Stimulated activated CD4-positive, alpha-beta T cell treated with anti-CD3 and anti-CD28 coated beads, Interleukin-12 subunit alpha, Interleukin-12 subunit beta, amount 100 ng/mL, for 4 hours (primary cell): ENCODE measurements around the gene GNG12.

Experiments used
- DNase-seq: peaks from one replicate; pipeline ENCODE4 v3.0.0-alpha.2; 2020

GNG12 gene

GRCh38 chr1:67695963-67696362 lies 137.3 kb downstream of the GNG12 start:
- DNase-seq, result no peak

- DNase-seq, result no peak
Measured at GRCh38 chr1:67691712-67692111, 141.6 kb downstream of the GNG12 start.

- no peak for DNase-seq
Measured at GRCh38 chr1:67690411-67690810, 142.9 kb downstream of the GNG12 start.

GRCh38 chr1:67690018-67690363 lies 143.3 kb downstream of the GNG12 start:
- no peak for DNase-seq

- no peak for DNase-seq
Measured at GRCh38 chr1:67689267-67690017, 143.8 kb downstream of the GNG12 start.

DNA sequence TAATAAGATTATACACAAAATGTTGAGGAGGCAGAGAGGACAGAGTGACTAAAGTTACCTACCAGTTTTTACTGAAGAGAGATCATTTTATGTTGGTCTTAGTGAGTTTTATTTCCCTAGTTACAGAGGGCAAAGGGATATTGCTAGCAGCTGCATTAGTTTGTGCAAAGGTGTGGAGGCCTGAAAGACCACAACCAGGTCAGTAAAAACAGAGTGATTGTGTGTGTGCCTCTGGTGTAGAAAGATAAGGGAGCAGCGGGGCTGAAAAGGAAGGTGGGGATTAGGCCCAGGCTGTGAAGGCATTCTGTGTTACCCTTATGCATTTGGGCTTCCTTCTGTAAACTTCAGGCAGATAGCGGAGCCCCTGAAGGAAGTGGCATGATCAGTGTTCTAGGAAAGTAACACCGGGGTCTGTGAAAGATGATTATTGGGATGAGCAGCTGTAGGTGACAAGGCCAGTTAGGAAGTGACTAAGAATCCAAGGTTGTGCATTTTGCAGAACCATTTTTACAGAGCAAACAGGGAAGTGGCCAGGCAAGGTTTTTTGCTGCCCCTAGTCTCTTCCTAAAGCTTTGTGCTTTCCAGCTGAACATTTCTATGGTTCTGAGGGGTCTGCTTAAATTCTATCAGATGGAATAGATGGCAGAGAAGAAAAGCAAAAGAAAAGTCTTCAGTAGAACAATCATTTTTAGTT lies 144.6 kb downstream of the GNG12 start:
- DNase-seq, result no peak

GRCh38 chr1:67687649-67688048 lies 145.6 kb downstream of the GNG12 start:
- DNase-seq, result no peak

DNA sequence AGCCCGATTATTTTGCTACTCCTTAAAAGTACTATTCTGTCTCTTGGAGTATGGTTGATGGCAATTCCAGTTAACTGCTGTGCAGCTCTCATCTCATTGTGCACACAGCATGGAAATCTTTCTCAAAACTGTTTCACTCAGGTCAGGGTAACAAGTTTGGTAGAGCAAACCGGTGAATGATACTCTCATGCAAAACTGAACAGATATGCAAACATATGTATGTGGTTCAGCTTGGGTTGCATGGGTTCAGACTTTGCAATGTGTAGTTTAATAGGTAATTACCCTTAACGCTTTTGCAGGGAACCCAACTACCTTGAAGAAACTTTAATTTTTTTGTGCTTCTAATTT lies 146.1 kb downstream of the GNG12 start:
- no peak for DNase-seq

DNA sequence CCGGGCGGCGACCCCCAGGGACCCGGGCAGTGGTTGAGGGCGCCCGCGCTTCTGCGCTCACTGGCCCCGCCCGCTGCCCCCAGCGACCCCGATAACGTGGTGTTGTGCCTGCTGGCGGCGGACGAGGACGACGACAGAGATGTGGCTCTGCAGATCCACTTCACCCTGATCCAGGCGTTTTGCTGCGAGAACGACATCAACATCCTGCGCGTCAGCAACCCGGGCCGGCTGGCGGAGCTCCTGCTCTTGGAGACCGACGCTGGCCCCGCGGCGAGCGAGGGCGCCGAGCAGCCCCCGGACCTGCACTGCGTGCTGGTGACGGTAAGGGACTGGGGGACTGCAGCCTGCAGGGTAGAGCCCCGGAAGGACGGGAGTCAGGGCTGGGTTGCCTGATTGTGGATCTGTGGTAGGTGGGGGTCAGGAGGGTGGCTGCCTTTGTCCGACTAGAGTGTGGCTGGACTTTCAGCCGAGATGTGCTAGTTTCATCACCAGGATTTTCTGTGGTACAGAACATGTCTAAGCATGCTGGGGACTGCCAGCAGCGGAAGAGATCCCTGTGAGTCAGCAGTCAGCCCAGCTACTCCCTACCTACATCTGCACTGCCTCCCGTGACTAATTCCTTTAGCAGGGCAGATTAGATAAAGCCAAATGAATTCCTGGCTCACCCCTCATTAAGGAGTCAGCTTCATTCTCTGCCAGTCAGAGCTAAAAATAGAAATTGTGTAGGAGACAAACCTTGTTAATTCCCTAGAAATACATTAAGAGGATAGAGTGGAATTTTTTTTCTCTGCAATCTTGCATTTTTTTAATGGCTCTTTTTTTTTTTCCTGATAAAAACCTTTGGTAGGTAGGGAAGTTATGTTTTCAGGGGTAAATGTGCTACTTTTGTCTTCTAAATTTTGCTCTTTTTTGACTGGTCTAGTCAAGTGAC lies 146.7 kb downstream of the GNG12 start:
- peak; percentile 38 for DNase-seq

- DNase-seq, result peak; percentile 60
Measured at GRCh38 chr1:67685558-67686266, 147.6 kb downstream of the GNG12 start.

- DNase-seq, result peak; percentile 83
Measured at GRCh38 chr1:67685067-67685557, 148.2 kb downstream of the GNG12 start, which contains the start of gene GADD45A. Gene GADD45A, plus strand, starts transcription at chr1:67685201. Its CDS starts 294 bp downstream, at chr1:67685495.

GRCh38 chr1:67684526-67685066 lies 148.7 kb downstream of the GNG12 start:
- DNase-seq, result no peak

DNA sequence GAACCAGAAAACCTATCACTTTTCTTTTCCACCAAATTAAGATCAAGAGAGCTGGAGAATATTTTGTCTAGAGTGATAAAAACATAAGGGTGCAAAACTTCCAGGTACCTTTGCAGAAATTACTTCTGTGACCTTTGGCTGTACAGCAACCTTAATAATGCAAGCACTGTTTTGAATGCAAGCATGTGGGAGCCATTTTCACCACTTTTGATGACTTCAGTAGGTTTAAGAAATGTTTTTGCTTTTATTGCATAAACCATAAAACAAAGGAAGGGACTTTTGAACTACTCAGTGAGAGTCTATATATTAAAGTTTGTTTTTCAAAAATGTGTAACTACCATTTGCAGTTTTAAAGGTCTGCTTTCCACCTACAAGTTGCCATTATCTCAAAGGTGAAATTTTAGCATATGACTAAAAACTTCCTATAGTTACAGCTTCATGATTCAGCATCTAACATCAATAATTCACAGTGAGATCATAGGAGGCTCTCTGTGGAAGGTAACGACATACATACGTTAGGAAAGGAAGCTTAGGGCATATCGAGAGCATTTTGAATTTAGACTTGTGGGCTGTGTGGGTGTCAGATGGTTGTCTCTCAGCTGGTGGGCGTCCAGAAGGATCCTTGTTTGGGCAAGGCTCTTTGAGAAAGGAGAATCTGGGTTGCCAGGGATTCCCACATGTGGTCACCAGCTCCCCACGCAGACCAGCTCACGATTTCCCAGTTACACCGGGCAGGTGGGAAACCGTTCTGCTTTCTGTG lies 149.3 kb downstream of the GNG12 start:
- peak; percentile 45 for DNase-seq

DNA sequence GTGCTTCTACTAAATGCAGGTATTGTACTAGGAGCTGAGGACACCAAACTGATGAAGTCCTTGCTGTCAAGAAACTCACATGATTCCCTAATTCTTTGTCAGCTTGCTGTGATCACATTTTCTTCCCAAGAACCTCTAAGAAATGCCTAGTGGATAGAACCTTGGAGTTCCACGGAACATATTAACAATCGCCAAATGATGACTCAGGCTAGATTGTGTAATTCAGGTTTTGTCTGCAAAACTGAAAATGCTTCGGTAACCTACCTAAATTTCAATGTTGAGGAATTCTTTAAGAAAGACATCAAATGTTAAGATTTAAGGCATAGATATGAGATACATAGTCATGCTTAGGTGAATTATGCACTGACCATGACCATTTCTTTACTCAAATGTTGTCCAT lies 150.0 kb downstream of the GNG12 start:
- no peak for DNase-seq

DNA sequence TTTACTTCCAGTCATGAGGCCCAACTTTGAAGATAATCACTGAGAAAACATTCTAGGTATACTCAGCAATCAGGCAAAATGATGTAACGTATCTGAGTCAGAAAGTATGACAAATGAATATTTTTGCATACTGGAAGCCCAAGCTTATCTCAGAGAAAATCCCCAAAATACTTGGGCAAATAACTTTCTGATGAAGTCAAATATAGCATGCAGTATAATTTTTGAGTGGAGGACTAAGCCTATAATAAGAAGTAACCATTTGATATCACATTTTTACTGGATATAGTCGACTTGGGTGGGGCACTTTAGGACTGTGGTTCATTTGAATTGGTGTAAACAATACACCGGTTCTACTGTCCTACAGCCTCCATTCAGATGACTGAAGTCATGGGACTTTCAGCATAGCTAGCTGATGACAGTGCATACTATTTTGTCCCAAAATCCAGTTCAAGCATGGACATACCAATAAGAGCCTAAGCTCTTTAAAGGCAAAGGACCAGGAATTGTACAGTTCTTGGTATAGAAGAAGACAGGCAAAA lies 150.5 kb downstream of the GNG12 start:
- no peak for DNase-seq

DNA sequence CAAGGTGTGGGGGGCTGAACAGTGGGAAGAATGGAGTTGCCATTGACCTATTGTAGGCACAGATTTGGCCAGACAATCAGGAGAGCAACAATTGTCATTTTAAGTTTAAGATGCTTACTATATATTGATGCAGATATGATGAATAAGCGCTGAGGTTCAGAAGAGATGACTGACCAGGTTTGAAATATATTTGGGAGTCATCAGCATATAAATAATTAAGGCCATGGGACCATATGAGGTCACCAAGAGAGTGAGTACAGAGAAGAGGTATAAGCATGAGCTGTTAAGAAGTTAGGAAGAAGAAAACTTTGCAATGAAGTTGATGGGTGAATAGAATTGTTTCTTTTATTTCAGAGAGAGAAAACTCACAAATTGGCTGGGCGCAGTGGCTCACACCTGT lies 152.8 kb downstream of the GNG12 start:
- DNase-seq, result no peak

GRCh38 chr1:67679691-67680090 lies 153.6 kb downstream of the GNG12 start:
- no peak for DNase-seq

GRCh38 chr1:67677930-67678329 lies 155.3 kb downstream of the GNG12 start:
- DNase-seq, result no peak

- no peak for DNase-seq
Measured at GRCh38 chr1:67677408-67677807, 155.9 kb downstream of the GNG12 start.

GRCh38 chr1:67676946-67677345 lies 156.3 kb downstream of the GNG12 start:
- DNase-seq, result no peak

GRCh38 chr1:67676287-67676686 lies 157.0 kb downstream of the GNG12 start:
- DNase-seq, result no peak
